Common myeloid progenitor, CD34-positive (primary cell): Measurements from ENCODE around the gene RAG1.

Experiments used
- CTCF ChIA-PET: fragments of 350-600 bp; sonication (Branson Sonifier 250); formaldehyde crosslinking; loops from one replicate; lab custom pipeline; 2021; ENCODE audit warnings: antibody characterized with exemption; lab: Charles Lee
- POLR2A ChIA-PET: fragments of 350-600 bp; sonication (Branson Sonifier 250); formaldehyde crosslinking; loops from one replicate; lab custom pipeline; 2021; ENCODE audit warnings: antibody characterized with exemption; lab: Charles Lee
- DNase-seq, 3 donors: peaks; one replicate each; pipeline versions ENCODE4 v3.0.0 to v3.0.0-alpha.2; 2013
- H3K27ac ChIP-seq, 2 experiments: 1 replicate in 1 of 2; 2 replicates in 1 of 2; pipeline ENCODE4 v1.7.0; 2013; ENCODE audit warnings: inconsistent platforms in 2 of 2, low read length in 2 of 2, mild to moderate bottlenecking in 2 of 2, low read depth in 1 of 2, moderate library complexity in 1 of 2; ENCODE audit not compliant: severe bottlenecking in 2 of 2, insufficient read depth in 1 of 2, poor library complexity in 1 of 2
- H3K27me3 ChIP-seq, 5 experiments: replicated peaks in 2 of 5; 1 replicate in 3 of 5; 2 replicates in 2 of 5; pipeline versions ENCODE4 v1.6.1 to v1.7.0; 2013; ENCODE audit warnings: low read length in 4 of 5, mild to moderate bottlenecking in 2 of 5, moderate library complexity in 2 of 5, inconsistent platforms in 1 of 5; ENCODE audit not compliant: insufficient read depth in 5 of 5, control insufficient read depth in 4 of 5
- H3K36me3 ChIP-seq, 4 experiments: 1 replicate in 2 of 4; 2 replicates in 2 of 4; pipeline versions ENCODE4 v1.6.1 to v1.7.0; 2013; ENCODE audit warnings: low read length in 3 of 4, control low read depth in 1 of 4, mild to moderate bottlenecking in 1 of 4; ENCODE audit not compliant: control insufficient read depth in 4 of 4, insufficient read depth in 4 of 4
- H3K4me1 ChIP-seq, 4 experiments: 1 replicate in 3 of 4; 2 replicates in 1 of 4; pipeline versions ENCODE4 v1.6.1 to v1.7.1; 2013; ENCODE audit warnings: low read length in 3 of 4, mild to moderate bottlenecking in 3 of 4, control low read depth in 1 of 4, inconsistent platforms in 1 of 4, moderate library complexity in 1 of 4; ENCODE audit not compliant: control insufficient read depth in 4 of 4, insufficient read depth in 4 of 4; ENCODE audit errors: control extremely low read depth in 1 of 4
- H3K4me3 ChIP-seq, 7 experiments: 1 replicate in 4 of 7; 2 replicates in 3 of 7; pipeline versions ENCODE4 v1.5.1 to v1.7.0; 2013; ENCODE audit warnings: mild to moderate bottlenecking in 7 of 7, low read length in 6 of 7, moderate library complexity in 6 of 7, inconsistent platforms in 2 of 7, low read depth in 2 of 7, control low read depth in 1 of 7; ENCODE audit not compliant: insufficient read depth in 4 of 7, control insufficient read depth in 1 of 7; ENCODE audit errors: extremely low read depth in 1 of 7
- H3K9me3 ChIP-seq, 5 experiments: 1 replicate in 4 of 5; 2 replicates in 1 of 5; pipeline versions ENCODE4 v1.6.1 to v1.7.1; 2013; ENCODE audit warnings: low read length in 4 of 5, mild to moderate bottlenecking in 2 of 5, inconsistent platforms in 1 of 5, low read depth in 1 of 5, moderate library complexity in 1 of 5; ENCODE audit not compliant: control insufficient read depth in 4 of 5, insufficient read depth in 2 of 5; ENCODE audit errors: control extremely low read depth in 1 of 5
- WGBS: methylation state at CpG from one replicate; pipeline ENCODE4 v1.1.5; 2013; ENCODE audit not compliant: insufficient coverage; 5-methylcytosine and 5-hydroxymethylcytosine counted together

Gene RAG1

DNA sequence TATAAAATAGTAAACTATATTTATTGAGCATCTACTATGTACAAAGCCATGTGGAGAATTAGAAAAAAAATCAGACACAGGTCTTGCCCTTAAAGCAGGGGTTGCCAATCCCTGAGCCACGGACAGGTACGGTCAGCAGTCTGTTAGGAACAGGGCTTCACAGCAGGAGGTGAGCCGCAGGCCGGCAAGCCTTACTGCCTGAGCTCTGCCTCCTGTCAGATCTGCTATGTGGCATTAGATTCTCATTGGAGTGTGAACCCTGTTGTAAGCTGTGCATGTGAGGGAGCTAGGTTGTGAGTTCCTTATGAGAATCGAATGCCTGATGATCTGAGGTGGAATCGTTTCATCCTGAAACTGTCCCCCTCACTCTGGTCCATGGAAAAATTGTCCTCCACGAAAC is 32.4 kb downstream of the RAG1 start:
- Histone ChIP-seq H3K9me3 (no peaks in the 10 kb centered on the region), H3K4me1 (peaks cover 6 to 75% (median 24%) of the 10 kb centered on the region in 4 experiments), H3K27me3 (no peaks in the 10 kb centered on the region), H3K27ac (no peak overlapping the region), H3K4me3 (no peak overlapping the region), H3K36me3 (no peaks in the 10 kb centered on the region)
- DNase-seq, result no peak
- ChIA-PET POLR2A (no interaction called here), CTCF (interaction anchor here (1.4 kb wide), 1 partner anchor 35 kb away, joined by 4 read pairs; no protein-coding TSS in a partner anchor)
- WGBS, result 97% methylated on average over 6 of the region's 7 CpGs

- 0% methylated on average over 1 of the region's 2 CpGs for WGBS
- peak; percentile 20 to 85 (median 72) for DNase-seq
- CTCF ChIA-PET, result interaction anchor here (0.6 to 1.4 kb wide), 2 partner anchors 36 to 113 kb away, joined by 3 to 4 read pairs; no protein-coding TSS in a partner anchor
- Histone ChIP-seq H3K27ac (no peak overlapping the region), H3K4me1 (peaks cover 7 to 81% (median 23%) of the 10 kb centered on the region in 4 experiments), H3K9me3 (no peaks in the 10 kb centered on the region), H3K4me3 (peak overlapping the region in 4 of 7 experiments; percentile 15 to 45 (median 31)), H3K36me3 (no peaks in the 10 kb centered on the region), H3K27me3 (no peaks in the 10 kb centered on the region)
- POLR2A ChIA-PET, result no interaction called here
Observed at GRCh38 chr11:36601155-36601554, 33.3 kb downstream of the RAG1 start.

DNA sequence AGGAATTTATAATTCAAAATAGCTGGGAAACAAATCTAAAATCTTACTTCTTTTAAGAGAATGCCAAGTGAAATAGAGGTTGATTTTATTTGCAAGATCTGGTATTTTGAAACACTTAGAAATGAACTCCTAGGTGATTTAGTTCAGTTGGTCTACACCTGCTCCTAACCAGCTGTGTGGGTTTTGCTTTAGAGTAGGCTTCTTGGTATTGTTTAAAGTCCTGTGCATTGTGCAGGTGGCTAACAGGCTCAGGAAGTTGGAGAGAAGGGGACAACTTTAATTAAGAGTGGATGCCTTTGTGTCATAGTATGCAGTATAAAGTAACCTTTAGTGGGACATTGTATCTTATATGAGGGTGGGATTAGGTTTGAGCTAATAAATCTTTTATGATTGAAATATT is 34.3 kb downstream of the RAG1 start:
- no peak overlapping the region for H3K4me3 ChIP-seq
- ChIA-PET POLR2A (no interaction called here), CTCF (interaction anchor here (1.0 to 1.7 kb wide), 4 partner anchors 11 to 69 kb away, joined by 3 to 4 read pairs (median 3); no protein-coding TSS in a partner anchor)
- no peak for DNase-seq
- H3K9me3 ChIP-seq, result no peaks in the 10 kb centered on the region
- H3K36me3 ChIP-seq, result no peaks in the 10 kb centered on the region
- H3K4me1 ChIP-seq, result peaks cover 7 to 76% (median 23%) of the 10 kb centered on the region in 4 experiments
- H3K27me3 ChIP-seq, result no peaks in the 10 kb centered on the region
- no peak overlapping the region for H3K27ac ChIP-seq

GRCh38 chr11:36605221-36606216 is 37.7 kb downstream of the RAG1 start:
- ChIA-PET POLR2A (no interaction called here), CTCF (interaction anchor here (1.5 kb wide), 1 partner anchor 29 kb away, joined by 3 read pairs; no protein-coding TSS in a partner anchor)
- 96% methylated on average over 4 of the region's 6 CpGs for WGBS

GRCh38 chr11:36608491-36609199 is 40.8 kb downstream of the RAG1 start:
- H3K27me3 ChIP-seq, result no peaks in the 10 kb centered on the region
- no peak for DNase-seq
- no peak overlapping the region for H3K27ac ChIP-seq
- H3K9me3 ChIP-seq, result no peaks in the 10 kb centered on the region
- peaks cover 0 to 10% (median 3%) of the 10 kb centered on the region in 4 experiments for H3K36me3 ChIP-seq
- peaks cover 0 to 20% (median 4%) of the 10 kb centered on the region in 4 experiments for H3K4me1 ChIP-seq
- ChIA-PET POLR2A (no interaction called here), CTCF (interaction anchor here (1.4 to 2.2 kb wide), 4 partner anchors 10 to 44 kb away, joined by 3 to 11 read pairs (median 7); no protein-coding TSS in a partner anchor)
- no peak overlapping the region for H3K4me3 ChIP-seq
- WGBS, result 100% methylated on average over 1 of the region's 1 CpG

More at GRCh38 chr11:36605221-36606216, 37.7 kb downstream of the RAG1 start:
- Histone ChIP-seq H3K4me3 (no peak overlapping the region), H3K4me1 (peaks cover 7 to 51% (median 22%) of the 10 kb centered on the region in 4 experiments), H3K9me3 (no peaks in the 10 kb centered on the region), H3K36me3 (peaks cover 0 to 1% (median 0%) of the 10 kb centered on the region in 4 experiments), H3K27ac (no peak overlapping the region), H3K27me3 (no peaks in the 10 kb centered on the region)
- peak in 1 of 3 donors; percentile 45 for DNase-seq

DNA sequence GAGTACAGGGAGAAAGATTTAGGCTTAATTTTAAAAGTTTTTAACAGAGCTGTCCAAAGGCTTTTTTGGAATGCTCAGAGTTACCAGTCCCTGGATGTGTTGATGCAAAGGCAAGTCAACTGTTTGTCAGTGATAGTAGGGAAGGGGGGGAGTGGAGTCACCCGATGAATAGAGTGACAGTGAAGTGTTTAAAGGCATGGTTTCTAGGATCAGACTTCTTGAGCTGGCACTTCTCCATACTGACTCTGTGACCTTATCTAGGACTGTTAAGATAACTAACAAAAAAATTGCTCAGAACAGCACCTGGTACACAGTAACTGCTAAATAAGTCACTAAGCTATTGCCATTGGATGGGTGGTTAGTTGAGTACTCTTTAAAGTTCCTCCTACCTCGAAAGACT is 41.6 kb downstream of the RAG1 start:
- Histone ChIP-seq H3K9me3 (no peaks in the 10 kb centered on the region), H3K36me3 (peaks cover 0 to 10% (median 3%) of the 10 kb centered on the region in 4 experiments), H3K4me1 (peaks cover 0 to 18% (median 4%) of the 10 kb centered on the region in 4 experiments), H3K27me3 (no peaks in the 10 kb centered on the region), H3K4me3 (no peak overlapping the region), H3K27ac (no peak overlapping the region)
- ChIA-PET POLR2A (no interaction called here), CTCF (interaction anchor here (1.4 to 2.2 kb wide), 4 partner anchors 11 to 45 kb away, joined by 3 to 11 read pairs (median 7); no protein-coding TSS in a partner anchor)
- no peak for DNase-seq
- WGBS, result no CpG with 5 or more reads among the region's 2 CpGs
